ENCODE measurements around the gene ZNF362.
"Not testable (repeated sequence)": the region's sequence is repeated elsewhere in the genome, so short reads cannot be mapped to it uniquely, and the experiment has no call there.

The ZNF362 gene

DNA sequence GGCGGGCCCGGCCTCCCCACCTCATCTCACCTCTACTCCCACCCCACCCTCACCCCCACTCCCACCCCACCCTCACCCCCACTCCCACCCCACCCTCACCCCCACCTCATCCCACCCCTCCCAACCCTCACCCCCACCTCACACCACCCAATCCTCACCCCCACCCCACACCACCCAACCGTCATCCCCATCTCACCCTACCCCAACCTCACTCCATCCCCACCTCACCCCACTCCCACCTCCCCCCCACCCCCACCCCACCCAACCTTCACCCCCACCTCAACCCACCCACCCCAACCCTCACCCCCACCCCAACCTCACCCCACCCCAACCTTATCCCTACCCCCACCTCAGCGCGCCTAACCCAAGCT, 51.2 kb downstream of the ZNF362 start:
- DNase-seq = no peak

DNA sequence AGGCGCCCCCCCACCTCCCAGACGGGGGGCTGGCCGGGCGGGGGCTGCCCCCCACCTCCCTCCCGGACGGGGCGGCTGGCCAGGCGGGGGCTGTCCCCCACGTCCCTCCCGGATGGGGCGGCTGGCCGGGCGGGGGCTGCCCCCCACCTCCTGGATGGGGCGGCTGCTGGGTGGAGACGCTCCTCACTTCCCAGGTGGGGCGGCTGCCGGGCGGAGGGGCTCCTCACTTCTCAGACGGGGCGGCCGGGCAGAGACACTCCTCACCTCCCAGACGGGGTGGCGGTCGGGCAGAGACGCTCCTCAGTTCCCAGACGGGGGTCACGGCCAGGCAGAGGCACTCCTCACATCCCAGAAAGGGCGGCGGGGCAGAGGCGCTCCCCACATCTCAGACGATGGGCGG, 53.1 kb downstream of the ZNF362 start:
- DNase-seq = not testable (repeated sequence)

DNA sequence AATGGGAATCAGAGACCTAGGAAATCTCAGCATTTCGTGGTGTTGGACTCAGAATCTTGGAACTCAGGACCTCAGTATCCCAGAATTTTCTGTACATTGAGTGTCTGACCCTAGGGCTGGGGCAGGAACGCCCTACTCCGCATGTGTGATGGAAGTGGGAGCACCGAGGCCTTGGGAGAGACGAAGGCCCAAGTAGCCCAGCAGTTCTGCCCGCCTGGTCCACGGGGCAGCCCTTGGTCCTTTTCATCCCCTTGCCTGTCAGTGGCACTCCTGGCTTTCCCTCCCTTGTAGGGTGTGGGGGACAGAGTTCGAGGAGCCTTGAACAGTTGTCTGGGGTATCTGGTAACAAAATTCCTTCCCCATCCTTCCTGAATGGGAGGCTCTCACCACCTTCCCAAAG, 54.4 kb downstream of the ZNF362 start:
- no peak for DNase-seq

DNA sequence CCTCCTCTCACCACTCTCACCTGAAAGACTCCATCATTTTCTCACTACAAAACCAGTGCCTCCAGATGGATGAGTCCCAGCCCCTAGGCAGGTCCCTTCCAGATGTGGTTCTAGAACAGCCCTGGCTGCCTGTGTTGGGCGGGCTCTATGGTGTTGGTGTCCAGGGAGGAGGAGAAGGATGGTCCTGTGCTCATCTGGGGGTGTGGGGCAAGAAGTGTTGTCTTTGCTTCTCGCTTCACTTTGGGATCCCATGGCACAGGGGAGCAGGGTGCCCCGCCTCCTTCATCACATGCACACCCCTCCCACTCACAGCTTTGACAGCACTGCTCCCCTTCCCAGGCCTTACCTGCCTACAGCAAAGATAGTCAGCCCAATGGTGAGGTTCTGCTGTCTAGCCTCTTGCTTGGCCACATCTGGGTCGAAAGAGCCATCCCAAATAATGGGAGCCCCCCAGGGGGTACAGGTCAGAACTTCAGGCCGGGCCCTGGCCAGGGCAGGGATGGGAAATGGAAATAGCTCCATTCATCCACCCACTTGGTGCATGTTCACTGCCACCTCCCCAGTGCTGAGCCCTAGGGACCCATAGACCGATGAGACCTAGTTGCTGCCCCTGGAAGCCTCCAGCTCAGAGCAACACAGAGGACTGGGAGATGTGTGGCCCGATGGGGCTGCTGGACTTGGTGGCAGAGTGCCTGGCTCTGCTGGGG, 55.6 kb downstream of the ZNF362 start:
- DNase-seq = no peak

DNA sequence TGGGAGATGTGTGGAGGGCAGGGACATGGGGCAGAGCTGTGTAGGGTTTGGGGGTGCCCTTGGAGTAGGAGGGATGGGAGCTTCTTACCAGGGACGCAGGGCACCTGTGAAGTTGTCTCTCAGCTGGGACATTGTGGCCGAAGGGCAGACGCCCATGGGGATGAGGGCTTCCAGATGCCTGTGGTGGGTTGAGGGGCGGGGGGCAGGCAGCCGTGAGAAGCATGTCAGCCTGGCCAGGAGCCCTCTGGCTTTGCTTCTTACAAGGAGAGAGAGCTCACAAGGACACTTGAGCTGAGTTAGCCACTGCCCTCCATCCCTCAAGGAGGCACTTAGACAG, 56.1 kb downstream of the ZNF362 start:
- DNase-seq = no peak

DNA sequence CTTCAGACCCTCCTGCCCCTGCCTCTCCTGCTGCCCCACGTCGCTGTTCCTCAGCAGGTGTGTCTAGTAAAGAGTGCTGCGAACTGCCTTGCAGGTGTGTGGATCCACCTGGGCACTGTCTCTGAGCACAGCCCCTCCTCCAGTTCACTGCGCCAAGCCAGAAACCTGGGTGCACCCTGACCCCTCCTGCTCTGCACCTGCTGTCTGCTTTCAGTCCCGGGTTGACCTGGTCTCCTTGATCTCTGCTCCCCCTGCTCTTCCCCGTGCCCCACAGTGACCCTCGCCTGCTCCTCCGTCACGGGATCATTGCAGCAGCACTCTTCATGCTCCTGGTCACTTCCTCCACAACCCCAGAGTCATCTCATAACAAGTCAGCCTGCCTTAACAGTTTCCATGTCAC, 58.1 kb downstream of the ZNF362 start:
- no peak for DNase-seq

DNA sequence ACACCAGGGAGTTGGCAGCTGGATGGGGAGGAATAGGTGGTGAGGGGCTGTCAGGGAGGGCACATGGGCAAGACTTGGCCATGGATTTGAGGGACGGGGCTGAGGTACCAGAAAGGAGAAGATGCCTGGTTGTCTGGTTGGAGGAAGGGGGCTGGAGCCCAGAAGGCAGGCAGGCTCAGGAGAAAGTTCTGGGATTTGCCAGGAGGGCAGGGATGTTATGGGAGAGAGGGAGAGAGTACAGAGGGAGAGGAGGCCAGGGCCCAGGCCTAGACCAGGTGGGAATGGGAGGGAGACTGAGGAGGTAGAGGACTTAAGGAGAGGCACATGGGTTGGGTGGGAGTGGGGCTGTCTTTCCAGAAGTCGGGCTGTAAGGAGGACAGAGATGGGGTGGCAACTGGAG, 60.3 kb downstream of the ZNF362 start:
- no peak for DNase-seq

DNA sequence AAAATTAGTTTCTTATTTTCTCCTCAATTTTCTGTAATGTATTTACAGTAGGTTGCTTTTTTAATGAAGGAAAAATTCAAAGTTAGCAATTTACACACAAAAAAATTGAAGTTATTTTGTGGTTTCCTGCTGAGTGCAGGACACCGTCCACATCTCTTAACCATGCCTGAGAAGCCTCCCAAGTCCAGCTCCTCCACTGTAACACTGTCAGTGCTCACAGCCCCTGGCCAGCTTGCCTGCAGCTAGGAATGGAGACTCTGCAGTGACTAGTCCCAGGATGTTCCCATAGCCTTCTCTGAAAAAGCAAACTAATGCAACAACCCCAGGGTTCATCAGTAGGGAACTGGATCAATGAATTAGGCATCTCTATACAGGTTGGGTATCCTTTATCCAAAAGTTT, 61.1 kb downstream of the ZNF362 start:
- DNase-seq = no peak

DNA sequence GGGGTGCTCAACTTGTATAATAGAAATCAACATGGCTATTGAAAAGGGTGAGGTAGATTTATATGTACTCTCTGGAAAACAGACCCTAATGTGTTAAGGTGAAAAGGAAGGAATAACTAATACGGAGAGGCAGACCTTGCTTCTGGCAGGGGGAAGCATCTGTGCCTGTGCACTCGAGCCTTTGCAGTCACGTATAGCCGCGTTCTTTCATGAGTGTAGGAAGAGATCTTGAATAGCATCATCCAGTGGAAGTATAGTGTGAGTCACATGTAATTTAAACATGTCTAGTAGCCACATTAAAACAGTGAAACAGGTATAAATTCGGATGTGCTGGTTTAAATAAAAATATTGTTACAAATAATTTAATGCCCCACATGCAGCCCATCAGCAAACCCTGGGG, 61.7 kb downstream of the ZNF362 start:
- no peak for DNase-seq

DNA sequence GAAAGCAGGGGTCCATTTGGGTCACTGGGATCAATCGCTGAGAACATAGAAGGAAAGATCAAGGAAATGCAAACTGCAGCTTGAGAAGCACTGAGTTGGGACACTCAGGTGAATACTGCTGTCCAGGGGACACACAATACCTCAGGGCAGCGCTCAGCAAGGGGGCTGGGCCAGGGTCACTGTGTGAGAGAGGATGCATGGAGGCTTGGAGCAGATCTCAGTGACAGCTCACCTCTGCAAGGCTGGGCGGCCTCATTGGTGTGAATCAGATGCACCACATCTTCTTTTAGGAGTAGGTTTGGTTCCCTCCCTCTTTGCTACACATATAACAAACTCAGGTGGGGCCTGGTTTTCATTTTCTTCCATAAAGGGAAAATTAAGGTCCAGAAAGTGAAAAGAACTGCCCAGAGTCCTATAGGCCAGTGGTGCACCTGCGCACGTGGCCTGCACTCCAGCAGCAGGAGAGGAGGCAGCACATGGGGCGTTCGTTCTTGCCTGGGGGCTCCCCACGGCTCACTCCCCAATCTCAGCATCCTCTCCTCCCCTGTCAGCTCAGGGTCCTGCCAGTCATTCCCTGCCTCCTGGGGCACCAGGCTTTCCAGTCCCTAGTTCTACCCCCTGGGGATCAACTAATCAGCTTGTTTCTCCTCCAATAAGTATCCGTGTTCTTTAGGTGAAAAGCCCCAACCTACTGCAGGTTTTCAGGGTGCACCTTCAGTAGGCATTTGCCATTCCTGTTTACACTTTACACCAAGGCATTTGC, 63.1 kb downstream of the ZNF362 start:
- no peak for DNase-seq

DNA sequence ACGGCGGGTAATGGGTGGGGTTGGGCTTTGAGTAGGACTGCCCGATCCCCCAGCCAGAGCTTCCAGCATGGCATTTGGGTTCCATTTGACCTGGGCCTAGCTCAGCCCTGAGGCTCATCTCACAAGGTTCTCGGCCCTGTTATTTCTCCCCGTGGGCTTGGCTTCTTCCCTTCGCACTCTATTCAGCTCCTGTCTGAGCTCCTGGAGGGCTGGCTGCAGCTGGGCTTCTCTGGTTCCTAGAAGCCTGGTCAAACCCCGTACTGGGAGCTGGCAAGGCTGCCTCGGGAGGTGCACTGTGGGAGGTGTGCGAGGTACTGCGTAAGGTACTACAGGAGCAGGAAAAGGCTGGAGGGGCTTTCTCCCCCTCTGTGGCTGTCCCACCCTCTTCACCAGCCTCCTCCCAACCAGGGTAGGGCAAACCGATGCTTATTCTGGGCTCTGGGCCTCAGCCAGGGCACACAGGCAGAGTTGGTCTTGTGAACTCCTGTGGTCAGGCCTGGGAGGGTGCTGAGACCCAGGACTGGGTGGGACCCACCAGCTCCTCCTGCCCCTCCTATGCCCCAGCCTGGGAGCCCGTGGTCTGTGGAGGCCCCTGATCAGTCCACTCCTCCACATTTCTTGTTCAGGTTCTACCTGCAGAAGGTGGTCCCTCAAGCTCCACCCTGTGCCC, 63.8 kb downstream of the ZNF362 start:
- DNase-seq = no peak

DNA sequence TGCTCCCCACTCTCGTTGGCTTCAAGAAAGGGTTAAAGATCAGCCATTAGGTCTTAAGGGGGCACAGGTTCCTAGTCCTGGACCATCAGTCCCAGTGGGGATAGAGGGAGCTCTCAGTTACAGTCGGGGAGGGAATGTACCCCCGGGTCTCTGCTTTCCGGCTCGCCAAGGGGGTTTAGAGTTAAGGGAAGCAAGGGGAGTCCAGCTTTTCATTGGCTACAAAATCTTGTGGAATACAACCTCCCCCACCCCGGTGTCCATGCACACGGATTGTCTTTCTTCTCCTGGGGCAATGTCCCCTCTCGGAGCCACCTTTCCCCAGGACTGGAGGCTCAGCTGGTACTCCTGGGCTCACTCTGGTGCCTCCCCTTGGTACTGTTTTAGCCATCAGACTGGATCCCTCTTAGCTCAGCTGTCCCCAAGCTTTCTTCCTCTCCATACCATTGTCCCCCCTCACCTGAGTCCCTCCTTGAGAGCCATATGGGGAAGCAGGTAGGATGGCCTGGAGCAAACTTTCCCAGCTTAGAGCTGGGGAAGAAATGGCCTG, 64.4 kb downstream of the ZNF362 start, which contains the start of gene A3GALT2:
Gene A3GALT2 (minus strand): TSS at position 480 of the 547 bp plus-strand sequence. CDS start 0 bp downstream, at position 480.
- no peak for DNase-seq

DNA sequence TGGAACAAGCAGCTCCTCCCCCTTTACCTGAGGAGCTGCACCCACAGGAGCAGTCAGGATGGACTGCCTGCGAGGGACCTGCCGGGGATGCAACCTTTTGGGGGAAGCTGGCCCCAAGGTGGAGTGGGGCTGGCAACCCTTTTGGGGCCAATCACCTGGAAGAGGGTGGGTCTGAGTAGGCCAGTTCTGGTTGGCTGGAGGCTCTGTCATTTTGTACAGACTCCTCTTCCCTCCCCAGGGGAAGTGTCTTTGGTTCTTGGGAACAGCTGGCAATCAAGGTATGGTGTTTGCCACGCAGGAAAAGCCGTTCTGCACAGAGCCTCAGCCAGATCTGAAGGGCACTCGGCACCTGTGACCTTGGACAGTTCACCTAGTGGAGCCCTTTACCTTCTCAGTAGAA, 64.9 kb downstream of the ZNF362 start:
- no peak for DNase-seq

DNA sequence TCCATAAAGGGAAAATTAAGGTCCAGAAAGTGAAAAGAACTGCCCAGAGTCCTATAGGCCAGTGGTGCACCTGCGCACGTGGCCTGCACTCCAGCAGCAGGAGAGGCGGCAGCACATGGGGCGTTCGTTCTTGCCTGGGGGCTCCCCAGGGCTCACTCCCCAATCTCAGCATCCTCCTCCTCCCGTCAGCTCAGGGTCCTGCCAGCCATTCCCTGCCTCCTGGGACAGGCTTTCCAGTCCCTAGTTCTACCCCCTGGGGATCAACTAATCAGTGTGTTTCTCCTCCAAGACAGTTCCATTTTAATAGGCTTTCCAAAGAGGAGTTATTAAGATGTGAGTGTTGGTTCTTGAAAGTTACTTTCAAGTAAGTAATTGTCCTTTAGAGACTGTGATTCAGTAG, 65.8 kb downstream of the ZNF362 start:
- DNase-seq = no peak

DNA sequence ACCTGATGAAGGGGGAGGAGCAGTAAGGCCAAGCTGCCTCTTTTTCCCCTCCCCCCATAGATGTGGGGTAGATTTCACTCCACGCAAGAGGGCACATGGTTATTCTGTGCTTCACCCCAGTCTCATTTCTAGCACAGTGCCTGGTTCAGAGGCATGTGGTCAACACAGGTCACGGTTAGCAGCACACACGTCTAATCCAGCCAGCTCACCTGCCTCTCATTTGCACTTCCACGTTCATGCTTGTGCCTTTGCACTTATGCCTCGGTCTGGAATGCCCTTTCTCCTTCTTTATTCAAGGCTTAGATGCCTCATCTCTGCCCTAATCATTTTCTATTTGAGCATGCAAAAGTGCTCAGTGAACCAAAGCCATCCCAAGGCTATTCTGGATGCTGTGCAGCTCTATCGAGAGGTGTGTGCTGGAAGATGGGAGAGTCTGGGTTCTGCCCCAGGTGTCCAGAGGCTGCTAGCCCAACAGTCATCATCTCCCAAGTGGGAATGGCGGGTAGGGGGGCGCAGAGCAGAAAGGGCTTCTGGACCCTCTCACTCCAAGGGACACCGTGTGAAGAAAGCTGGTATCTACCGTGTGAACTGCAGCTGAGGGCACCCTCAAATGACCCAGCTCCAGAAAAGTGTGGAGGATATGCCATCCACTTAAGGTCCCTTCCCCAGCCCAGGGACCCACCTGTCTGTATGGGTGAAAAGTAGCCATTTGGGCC, 66.7 kb downstream of the ZNF362 start:
- no peak for DNase-seq

DNA sequence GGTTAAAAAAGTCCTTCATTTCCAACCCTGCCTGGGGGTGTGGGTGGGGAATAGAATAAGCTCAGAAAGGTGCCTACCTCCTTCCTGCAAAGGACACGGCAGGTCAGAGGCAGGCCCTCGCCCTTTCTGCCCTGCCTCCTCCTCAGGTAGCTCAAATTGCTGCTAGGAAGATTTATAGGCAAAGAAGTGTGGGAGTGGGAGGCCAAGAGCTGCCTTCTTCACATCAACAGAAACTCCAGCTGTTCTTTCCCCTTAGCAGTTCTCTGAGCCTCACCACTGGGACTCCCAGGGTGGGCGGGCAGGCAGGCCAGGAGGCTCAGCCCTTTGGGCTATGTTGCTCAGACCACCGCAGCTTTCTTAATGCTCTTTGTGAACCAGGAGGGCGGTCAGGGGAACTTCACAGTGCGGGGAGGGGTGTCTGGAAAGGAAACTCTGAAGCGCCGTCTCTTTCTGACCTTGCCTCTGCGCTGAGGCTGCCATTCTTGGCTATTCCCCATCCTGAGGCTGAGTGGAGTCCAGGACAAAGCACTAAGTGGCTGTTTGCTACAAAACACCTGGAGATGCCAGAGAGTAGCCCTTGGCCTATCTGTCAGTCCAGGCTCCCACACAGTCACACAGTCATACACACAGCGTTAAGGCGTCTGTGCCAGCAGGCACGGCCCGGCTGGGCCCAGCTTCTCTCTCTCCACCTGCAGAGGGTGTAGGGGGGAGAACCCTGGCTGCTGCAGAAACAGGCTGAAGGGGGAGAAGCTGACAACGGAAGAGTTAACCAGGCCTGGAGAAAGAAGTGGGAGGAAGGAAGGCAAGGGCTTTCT, 67.6 kb downstream of the ZNF362 start:
- DNase-seq = no peak

DNA sequence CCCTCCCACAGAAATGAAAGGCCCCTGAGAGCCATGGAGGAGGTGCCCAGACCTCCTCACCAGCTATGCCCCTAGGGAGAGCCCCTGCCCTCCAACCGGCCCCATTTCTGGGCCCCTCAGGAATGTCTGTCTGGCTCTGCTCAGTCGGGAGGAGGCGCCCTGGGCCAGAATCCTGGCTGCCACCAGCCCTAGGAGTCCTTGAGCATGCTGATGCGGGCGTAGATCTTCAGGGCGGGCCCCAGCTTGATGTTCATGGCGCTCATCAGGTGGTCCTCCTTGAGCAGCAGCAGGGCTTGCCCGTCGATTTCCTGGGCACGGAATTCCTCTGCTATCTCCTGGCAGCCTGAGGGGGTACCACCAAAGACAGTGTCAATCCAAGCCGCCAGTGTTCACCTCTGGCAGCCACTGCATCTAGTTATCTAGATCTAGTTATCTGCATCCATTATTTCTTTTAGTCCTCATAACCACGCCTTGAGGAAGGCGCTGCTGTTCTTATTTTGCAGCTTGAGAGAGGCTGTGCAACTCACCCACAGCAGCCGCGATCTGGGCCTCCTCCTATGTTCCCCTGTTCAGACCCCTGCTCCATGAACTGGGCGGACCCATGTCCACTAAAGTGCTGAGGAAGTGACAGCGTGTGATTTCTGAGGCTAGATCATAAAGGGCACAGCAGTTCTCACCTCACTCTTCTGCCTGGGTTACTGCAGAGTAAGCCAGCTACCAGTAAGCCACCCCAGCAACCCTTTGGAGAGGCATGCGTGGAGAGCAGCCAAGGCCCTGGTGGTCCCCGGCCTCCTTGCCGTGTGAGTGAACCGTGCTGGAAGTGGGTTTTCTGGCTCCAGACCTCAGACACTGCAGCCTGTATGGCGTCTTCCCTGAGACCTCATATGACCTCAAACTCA, 68.6 kb downstream of the ZNF362 start:
- DNase-seq = no peak

DNA sequence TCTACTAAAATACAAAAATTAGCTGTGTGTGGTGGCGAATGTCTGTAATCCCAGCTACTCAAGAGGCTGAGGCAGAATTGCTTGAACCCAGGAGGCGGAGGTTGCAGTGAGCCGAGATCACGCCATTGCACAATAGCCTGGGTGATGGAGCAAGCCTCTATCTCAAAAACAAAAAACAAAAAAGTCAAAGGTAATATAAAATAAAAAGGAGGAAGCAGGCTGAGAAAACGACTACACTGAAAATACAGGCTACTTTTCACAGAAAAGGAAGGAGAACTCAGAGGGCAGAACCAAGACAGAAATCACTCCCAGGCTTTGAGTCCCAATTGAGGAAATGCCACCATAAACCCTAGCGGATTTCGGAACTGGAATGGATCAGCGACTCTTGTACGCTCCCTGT, 70.5 kb downstream of the ZNF362 start:
- no peak for DNase-seq

DNA sequence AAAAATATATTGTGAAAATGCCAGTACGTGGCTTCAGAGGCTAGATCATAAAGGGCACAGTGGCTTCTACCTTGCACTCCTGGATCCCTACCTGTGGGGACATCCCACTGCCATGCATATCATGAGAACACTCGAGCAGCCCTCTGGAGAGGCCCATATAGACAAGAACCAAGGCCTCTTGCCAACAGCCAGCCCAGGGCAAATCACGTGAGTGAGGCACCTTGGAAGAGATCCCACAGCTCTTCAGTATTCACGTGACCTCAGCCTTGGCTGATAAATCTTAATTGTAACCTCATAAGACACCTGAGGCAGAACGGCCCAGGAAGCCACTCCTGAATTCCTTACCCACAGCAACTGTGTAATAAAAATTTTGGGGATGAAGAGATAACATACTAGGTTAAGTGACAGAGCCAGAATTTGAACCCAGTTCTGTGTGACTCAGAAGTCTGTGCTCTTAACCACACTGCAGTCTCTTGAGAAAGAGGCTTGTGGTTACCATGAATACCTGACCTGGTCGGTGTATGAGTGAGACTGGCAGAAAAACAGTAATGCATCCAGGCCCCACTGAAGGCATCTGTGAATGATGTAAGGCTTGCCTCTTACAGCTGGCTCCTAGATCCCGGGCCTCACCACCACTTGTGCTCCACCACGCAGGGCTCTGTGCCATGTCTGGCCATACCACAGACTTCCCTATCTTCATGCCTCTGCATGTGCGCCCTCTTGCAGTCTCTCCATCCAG, 71.5 kb downstream of the ZNF362 start:
- DNase-seq = peak in 1 of 5 experiments; percentile 23

DNA sequence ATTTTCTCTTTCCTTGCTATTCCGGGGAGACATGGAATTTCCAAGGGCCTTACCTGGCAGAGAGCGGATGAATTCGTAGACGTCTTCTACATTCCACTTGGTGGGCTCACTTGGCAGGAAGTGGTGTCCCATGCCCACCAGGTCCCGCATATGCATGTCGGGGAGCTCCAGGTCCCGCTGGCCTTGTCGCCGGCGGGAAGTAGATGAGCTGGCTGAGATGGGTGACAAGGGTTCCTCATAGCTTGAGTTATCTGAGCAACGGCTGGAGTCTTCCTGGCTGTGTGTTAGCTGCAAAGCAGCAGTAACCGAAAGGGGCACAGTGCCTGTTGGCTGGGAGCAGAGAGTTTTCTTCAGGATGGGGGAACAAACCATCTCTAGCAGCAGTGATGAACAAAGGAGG, 72.5 kb downstream of the ZNF362 start:
- DNase-seq = no peak
